GM12801 (cell line): ENCODE results near the gene LRRC4C.

Experiments
- TF ChIP-seq, protein P1 (sequence below): IDR thresholded peaks from one replicate; pipeline ENCODE4 v1.5.1; 2011; ENCODE audit warnings: control low read depth; ENCODE audit not compliant: insufficient read length; ENCODE audit errors: extremely low read depth

Gene LRRC4C

DNA sequence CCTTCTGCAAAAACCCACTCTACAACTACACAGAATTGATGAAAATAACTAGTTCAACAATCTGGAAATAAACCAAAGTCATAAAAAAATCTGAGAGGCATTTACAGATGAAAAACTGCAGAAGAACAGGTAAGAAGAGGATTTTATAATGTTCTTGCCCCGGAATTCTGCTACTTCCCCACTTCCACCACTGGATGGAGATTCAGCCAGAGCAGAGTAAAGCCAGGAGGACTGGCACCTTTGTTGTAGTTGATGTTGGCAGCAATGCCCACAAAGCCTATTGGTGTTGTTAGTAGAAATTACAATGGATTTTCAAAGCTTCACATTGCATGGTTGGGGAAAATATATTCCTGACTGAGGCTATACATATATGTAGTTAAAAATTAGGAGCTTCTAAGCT, 640.2 kb downstream of the LRRC4C start:
- TF ChIP-seq, protein P1, sequence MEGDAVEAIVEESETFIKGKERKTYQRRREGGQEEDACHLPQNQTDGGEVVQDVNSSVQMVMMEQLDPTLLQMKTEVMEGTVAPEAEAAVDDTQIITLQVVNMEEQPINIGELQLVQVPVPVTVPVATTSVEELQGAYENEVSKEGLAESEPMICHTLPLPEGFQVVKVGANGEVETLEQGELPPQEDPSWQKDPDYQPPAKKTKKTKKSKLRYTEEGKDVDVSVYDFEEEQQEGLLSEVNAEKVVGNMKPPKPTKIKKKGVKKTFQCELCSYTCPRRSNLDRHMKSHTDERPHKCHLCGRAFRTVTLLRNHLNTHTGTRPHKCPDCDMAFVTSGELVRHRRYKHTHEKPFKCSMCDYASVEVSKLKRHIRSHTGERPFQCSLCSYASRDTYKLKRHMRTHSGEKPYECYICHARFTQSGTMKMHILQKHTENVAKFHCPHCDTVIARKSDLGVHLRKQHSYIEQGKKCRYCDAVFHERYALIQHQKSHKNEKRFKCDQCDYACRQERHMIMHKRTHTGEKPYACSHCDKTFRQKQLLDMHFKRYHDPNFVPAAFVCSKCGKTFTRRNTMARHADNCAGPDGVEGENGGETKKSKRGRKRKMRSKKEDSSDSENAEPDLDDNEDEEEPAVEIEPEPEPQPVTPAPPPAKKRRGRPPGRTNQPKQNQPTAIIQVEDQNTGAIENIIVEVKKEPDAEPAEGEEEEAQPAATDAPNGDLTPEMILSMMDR, result no peak

DNA sequence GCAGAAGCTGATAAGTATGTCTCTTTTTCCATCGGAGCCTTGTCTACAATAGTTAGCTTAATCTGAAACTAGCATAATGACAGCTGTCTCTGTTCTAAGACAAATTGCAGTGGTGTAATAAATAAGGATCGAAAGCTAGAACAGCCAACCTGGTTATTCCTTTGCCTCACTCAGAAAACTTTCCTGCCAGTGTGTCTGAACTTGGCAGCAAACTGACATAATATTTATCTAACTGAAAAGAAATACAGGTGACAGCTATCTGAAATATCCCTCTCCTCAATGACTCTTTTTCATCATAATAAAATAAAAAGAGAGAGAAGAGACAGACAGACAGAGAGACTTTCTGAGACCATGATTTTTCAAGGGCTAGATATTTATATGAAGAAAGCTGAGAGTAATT, 642.5 kb downstream of the LRRC4C start:
- TF ChIP-seq, protein P1, result no peak

- TF ChIP-seq, protein P1, result no peak
Observed at GRCh38 chr11:40797981-40798380, 661.5 kb downstream of the LRRC4C start.

GRCh38 chr11:40787224-40787623, 672.2 kb downstream of the LRRC4C start:
- TF ChIP-seq, protein P1, result no peak

- TF ChIP-seq, protein P1, result no peak
Observed at GRCh38 chr11:40763046-40763445, 696.4 kb downstream of the LRRC4C start.

DNA sequence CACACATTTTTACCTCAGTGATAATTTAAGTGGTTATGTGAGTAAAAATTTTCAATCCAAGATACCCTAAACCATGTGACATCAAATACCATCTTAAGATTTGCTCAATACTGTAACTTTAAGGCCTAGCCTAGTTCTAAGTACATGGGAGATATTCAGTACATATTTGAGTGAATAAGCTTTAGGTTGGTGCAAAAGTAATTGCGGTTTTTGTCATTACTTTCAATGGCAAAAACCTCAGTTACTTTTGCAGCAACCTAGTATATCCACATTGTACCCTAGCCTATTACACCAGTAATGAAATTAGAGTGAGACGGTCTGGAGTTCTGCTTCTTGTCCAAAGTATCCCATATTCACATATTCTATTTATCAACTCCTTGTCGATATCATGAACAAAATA, 700.1 kb downstream of the LRRC4C start:
- TF ChIP-seq, protein P1, result no peak

GRCh38 chr11:40754297-40754696, 705.2 kb downstream of the LRRC4C start:
- TF ChIP-seq, protein P1, result no peak

DNA sequence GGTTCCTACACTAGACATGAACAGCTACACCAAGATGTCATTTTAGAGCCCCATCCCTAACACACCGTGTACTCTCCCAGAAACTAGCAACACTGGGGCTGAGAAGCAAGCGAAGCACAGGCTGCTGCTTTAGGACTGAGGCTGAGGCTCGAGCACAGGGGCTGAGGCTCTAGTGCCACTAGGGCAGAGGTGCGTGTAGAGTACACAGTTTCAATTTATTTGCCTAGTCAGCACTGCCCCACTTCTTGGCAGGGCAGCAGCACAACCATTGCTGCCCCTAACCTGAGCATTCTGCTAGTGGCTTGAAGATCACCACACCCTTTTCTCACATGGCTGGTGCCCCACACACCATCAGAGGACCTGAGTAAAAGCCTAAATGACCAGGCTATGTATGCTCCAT, 713.2 kb downstream of the LRRC4C start:
- TF ChIP-seq, protein P1, result no peak
